ENCODE results near the gene TTLL1. TPM values are rescaled to one million over a fixed set of nuclear protein-coding genes. Genes with fewer than 3 reads are reported as not detected.

Gene TTLL1
- total and polyA plus RNA-seq, 2 donors (not counting 3 experiments of a cell fraction or from before 2014, with no cell fraction given) = 9.0 to 17.0 TPM

GRCh38 chr22:43035250-43035649 lies 53.9 kb downstream of the TTLL1 start:
- TF ChIP-seq GATA2 (IDR thresholded peaks at IDR 0.05; ENCODE audit: insufficient read depth, insufficient read length, low read depth, low read length) = no peak
- no peak for TF ChIP-seq EZH2 (IDR thresholded peaks at IDR 0.05; ENCODE audit: borderline replicate concordance, low read depth, low read length, severe bottlenecking)
- TF ChIP-seq JUN (IDR thresholded peaks at IDR 0.05; ENCODE audit: borderline replicate concordance, insufficient read depth, insufficient read length, low read depth) = no peak
- no peak for TF ChIP-seq POLR2AphosphoS5 (IDR thresholded peaks at IDR 0.05; ENCODE audit: insufficient read depth, low read depth, low read length)
- no peak for TF ChIP-seq FOS (IDR thresholded peaks at IDR 0.05; ENCODE audit: borderline replicate concordance, insufficient read depth, low read length)
- TF ChIP-seq MYC (IDR thresholded peaks at IDR 0.05; ENCODE audit: low read depth, low read length) = no peak
- TF ChIP-seq MAX (IDR thresholded peaks at IDR 0.05; ENCODE audit: insufficient read depth, insufficient read length) = no peak
- no peak for TF ChIP-seq CTCF (IDR thresholded peaks at IDR 0.05; ENCODE audit: extremely low read depth in 1 of 2, insufficient read depth in 1 of 2, low read depth in 1 of 2, low read length in 2 of 2)
- TF ChIP-seq POLR2A (IDR thresholded peaks at IDR 0.05; ENCODE audit: low read depth, low read length) = no peak
- BruUV-seq (replicated peaks) = no TSS peak
- H3K9ac ChIP-seq (replicated peaks; ENCODE audit: extremely low read depth, insufficient read depth, low read length) = no peak overlapping the region
- intact Hi-C loops (cut with micrococcal nuclease) = loop anchor here (10.0 kb wide), 1 partner anchor 250 kb away; no protein-coding TSS in a partner anchor
- no peak for FAIRE-seq
- no peak overlapping the region for H2AFZ ChIP-seq (ENCODE audit: low read depth, low read length)
- no peaks in the 10 kb centered on the region for H3K36me3 ChIP-seq (ENCODE audit: control insufficient read depth in 2 of 2, extremely low read depth in 1 of 2, insufficient read depth in 2 of 2, low read length in 2 of 2)
- dilution Hi-C loops (cut with MboI; ENCODE audit: extremely low pct_ligation_motif_present, low sequenced_read_pairs) = no loop called here
- H3K27ac ChIP-seq (ENCODE audit: insufficient read depth, low read depth, low read length) = no peak overlapping the region
- H3K79me2 ChIP-seq (ENCODE audit: control insufficient read depth, insufficient read depth, low read length) = no peaks in the 10 kb centered on the region
- H3K4me2 ChIP-seq (ENCODE audit: insufficient read depth, low read length) = no peak overlapping the region
- DNase-seq (ENCODE audit: low read depth, low spot score) = no peak
- POLR2A ChIA-PET = no interaction called here
- H3K9me3 ChIP-seq (replicated peaks; ENCODE audit: control insufficient read depth, insufficient read depth, low read length) = no peaks in the 10 kb centered on the region
- H3K9me1 ChIP-seq (replicated peaks; ENCODE audit: control insufficient read depth, extremely low read depth, insufficient read depth, low read length) = no peaks in the 10 kb centered on the region
- H3K4me1 ChIP-seq (ENCODE audit: control insufficient read depth, extremely low read depth, insufficient read depth, low read length) = no peaks in the 10 kb centered on the region
- no peak overlapping the region for H3K4me3 ChIP-seq (replicated peaks in 1 of 3; ENCODE audit: insufficient read depth in 1 of 3, low read depth in 1 of 3, low read length in 3 of 3)
- CTCF ChIA-PET = interaction anchor here (1.0 to 2.6 kb wide), 6 partner anchors 16 to 167 kb away, joined by 3 to 36 read pairs (median 4); no protein-coding TSS in a partner anchor
- H4K20me1 ChIP-seq (replicated peaks; ENCODE audit: control insufficient read depth, extremely low read depth, insufficient read depth, low read length) = no peaks in the 10 kb centered on the region
- no peaks in the 10 kb centered on the region for H3K27me3 ChIP-seq (ENCODE audit: control insufficient read depth in 2 of 2, insufficient read depth in 2 of 2, low read length in 2 of 2)
